Measurements from ENCODE around the gene WLS.

The WLS gene

GRCh38 chr1:68132426-68133130, 99.7 kb downstream of the WLS start:
- DNase-seq (ENCODE audit: low read depth) = no peak
- H3K4me3 ChIP-seq (ENCODE audit: low read depth, low read length) = no peak overlapping the region
- no peak for TF ChIP-seq CTCF (conservative IDR thresholded peaks at IDR 0.05; ENCODE audit: low read depth, low read length)

GRCh38 chr1:68131261-68131660, 101.1 kb downstream of the WLS start:
- no peak for DNase-seq (ENCODE audit: low read depth)
- no peak overlapping the region for H3K4me3 ChIP-seq (ENCODE audit: low read depth, low read length)
- no peak for TF ChIP-seq CTCF (conservative IDR thresholded peaks at IDR 0.05; ENCODE audit: low read depth, low read length)

DNA sequence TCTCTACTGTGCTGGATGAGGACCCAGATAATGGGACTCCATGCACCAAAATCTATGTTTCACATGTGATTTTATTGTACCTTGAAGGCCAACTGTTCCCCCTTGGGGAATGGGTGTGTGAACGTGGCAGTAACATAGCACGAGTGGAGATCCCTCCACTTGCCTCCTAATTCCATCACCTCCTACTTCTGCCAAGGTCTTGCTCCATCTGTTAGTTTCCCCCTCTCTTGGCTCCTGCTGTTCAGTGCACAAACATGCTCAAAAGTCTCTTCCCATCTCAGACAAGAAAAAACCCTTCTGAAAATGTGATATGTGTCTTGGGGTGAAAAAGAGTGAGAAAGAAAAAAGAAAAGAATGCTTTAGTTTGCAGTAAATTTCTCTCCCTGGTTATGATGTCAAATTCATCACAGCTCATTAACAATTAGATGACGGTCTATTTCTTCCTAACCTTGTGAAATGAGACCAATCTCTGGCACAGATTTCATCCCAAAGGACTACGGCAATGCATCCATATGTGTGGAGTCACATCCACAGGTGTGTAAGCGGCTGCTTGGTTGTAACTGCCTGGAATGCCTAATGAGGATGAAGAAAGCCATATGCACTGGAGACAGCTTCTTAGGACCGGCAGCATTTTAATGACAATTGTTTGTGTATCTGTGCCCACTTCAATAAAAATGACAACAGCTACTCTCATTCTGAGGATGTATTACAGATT, 102.6 kb downstream of the WLS start:
- no peak for DNase-seq (ENCODE audit: low read depth)
- no peak for TF ChIP-seq CTCF (conservative IDR thresholded peaks at IDR 0.05; ENCODE audit: low read depth, low read length)
- H3K4me3 ChIP-seq (ENCODE audit: low read depth, low read length) = no peak overlapping the region

GRCh38 chr1:68128820-68129219, 103.5 kb downstream of the WLS start:
- DNase-seq (ENCODE audit: low read depth) = no peak
- TF ChIP-seq CTCF (conservative IDR thresholded peaks at IDR 0.05; ENCODE audit: low read depth, low read length) = no peak
- no peak overlapping the region for H3K4me3 ChIP-seq (ENCODE audit: low read depth, low read length)

DNA sequence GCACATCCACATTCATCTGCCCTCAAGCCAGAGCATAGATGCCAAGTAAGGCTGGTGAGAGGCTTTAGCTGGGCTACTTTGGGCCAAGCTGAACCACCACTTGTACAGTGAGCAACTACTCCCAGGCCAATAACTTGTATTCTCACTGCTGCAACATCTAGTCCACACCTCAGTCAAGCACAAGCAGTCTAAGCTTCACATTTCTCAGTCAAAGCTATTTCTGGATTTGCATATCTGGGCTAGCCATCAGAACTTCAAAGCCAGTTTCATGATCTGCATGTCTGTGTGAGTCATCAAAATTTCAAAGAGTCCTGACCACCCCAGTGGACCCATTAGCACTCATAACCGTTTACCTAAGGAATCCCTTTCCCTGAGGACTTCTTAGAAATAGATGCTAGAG, 104.2 kb downstream of the WLS start:
- no peak for TF ChIP-seq CTCF (conservative IDR thresholded peaks at IDR 0.05; ENCODE audit: low read depth, low read length)
- DNase-seq (ENCODE audit: low read depth) = peak; percentile 76
- no peak overlapping the region for H3K4me3 ChIP-seq (ENCODE audit: low read depth, low read length)

DNA sequence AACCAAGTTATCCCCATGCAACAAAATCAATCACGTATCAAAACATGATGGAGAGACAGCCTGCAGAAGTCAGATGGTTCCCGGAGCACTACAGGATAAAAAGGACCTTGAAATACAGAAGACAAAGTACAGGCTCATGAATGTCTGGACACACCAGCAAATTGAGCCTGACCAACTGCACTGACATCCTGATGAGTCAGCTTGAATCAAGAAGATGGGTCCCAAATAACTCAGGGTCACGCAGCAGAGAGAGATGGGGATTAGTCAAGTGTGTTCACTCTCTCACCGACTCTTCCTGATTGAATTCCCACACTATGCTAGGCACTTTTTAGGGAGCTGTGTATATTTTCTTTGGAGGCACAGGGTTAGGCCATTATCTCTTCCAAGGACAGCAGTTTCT, 110.8 kb downstream of the WLS start:
- TF ChIP-seq CTCF (conservative IDR thresholded peaks at IDR 0.05; ENCODE audit: low read depth, low read length) = no peak
- peak; percentile 61 for DNase-seq (ENCODE audit: low read depth)
- no peak overlapping the region for H3K4me3 ChIP-seq (ENCODE audit: low read depth, low read length)

All from choroid plexus epithelial cell (primary cell).